Keratinocyte (primary cell): Measurements from ENCODE around the gene PPP4R2.

Experiments
- EZH2 ChIP-seq: IDR thresholded peaks from one replicate; pipeline ENCODE4 v1.6.1; 2012; ENCODE audit warnings: inconsistent platforms, mild to moderate bottlenecking, low read length, moderate library complexity
- TF ChIP-seq, protein P1 (sequence below), 3 experiments: IDR thresholded peaks in 1 of 3; conservative IDR thresholded peaks in 1 of 3; optimal IDR thresholded peaks in 1 of 3; 2 replicates in 2 of 3; 3 replicates in 1 of 3; pipeline versions ENCODE3 to v1.5.1; 2011; ENCODE audit warnings: low read length in 3 of 3, mild to moderate bottlenecking in 3 of 3, moderate library complexity in 2 of 3, control low read depth in 1 of 3, inconsistent platforms in 1 of 3; ENCODE audit not compliant: insufficient read depth in 2 of 3; ENCODE audit errors: extremely low read depth in 1 of 3

DNA sequence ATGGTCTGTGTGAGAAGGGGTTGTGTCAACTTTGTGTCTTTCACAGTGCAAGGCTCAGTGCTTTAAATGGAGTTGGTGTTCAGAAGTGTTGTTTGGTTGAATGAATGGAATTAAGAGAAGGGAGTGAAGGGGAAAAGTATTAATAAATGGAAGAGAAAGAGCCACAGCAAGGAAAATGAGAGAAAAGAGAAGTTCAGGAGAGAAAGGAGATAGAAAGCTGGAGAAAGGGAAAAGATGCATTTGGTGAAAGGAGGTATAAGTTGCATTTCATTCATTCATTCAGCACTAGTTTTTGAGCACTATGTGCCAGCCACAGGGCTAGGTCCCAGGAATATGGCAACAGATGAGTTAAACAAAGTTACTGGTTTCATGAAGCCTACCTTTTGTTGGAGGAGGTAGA is 34.3 kb upstream of the PPP4R2 start:
- TF ChIP-seq, protein P1, sequence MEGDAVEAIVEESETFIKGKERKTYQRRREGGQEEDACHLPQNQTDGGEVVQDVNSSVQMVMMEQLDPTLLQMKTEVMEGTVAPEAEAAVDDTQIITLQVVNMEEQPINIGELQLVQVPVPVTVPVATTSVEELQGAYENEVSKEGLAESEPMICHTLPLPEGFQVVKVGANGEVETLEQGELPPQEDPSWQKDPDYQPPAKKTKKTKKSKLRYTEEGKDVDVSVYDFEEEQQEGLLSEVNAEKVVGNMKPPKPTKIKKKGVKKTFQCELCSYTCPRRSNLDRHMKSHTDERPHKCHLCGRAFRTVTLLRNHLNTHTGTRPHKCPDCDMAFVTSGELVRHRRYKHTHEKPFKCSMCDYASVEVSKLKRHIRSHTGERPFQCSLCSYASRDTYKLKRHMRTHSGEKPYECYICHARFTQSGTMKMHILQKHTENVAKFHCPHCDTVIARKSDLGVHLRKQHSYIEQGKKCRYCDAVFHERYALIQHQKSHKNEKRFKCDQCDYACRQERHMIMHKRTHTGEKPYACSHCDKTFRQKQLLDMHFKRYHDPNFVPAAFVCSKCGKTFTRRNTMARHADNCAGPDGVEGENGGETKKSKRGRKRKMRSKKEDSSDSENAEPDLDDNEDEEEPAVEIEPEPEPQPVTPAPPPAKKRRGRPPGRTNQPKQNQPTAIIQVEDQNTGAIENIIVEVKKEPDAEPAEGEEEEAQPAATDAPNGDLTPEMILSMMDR (optimal IDR thresholded peaks at IDR 0.05 in 1 of 3, IDR thresholded peaks at IDR 0.05 in 1 of 3, conservative IDR thresholded peaks at IDR 0.05 in 1 of 3; ENCODE audit: extremely low read depth in 1 of 3, insufficient read depth in 2 of 3, low read length in 3 of 3) = no peak
- no peak for TF ChIP-seq EZH2
